ENCODE measurements around the gene CLEC2L.

CLEC2L gene

DNA sequence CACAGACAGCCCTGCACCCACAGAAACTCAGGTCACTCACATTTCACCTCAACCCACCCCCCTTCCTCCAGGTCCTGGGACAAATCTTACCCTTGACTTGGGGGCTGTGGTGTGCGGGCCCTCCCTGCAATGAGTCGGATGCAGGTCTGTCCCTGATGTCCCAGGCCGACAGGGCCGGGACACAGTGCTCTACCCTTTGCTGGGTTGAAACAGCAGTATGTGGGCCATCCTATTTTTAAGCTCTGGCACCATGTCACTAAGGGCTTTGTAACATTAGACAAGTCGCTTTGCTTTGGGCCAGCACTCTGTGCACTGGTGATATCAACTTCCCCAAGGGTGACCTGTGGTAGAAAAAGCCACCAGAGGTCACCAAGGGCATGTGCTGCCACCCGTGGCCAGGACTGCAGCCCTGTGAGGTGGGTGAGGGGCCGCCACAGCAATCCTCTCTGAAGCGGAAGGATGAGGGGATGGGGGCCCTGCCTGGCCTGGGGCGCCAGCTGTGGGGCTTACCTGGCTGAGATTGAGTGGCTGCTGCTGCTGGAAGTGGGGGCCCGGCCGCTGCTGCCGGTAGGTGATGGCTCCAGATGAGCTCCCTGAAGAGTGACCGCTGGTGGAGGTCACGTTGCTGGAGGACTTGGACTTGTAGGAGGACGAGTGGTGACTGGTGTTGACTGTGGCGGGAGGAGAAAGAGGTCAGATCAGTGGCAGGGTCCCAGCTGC is 51.3 kb downstream of the CLEC2L start:
- DNase-seq (ENCODE audit: low read depth in 2 of 2) = no peak

DNA sequence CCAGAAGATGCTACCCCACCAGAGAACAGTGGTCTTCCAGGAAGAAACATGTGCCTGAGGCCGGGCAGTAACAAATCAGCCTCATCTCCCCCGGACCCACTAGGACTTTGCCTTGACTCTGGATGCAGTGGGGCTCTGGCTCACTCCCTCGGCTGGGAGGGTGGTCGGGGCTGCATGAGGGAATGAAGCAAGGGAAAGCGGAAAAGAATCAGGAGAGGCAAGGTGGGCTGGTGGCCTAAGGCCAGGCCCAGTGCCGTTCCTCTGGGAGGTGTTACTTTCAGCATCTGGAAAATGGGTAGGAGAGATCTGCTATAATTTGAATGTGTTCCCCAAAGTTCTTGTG is 51.8 kb downstream of the CLEC2L start:
- no peak for DNase-seq (ENCODE audit: low read depth in 2 of 2)

DNA sequence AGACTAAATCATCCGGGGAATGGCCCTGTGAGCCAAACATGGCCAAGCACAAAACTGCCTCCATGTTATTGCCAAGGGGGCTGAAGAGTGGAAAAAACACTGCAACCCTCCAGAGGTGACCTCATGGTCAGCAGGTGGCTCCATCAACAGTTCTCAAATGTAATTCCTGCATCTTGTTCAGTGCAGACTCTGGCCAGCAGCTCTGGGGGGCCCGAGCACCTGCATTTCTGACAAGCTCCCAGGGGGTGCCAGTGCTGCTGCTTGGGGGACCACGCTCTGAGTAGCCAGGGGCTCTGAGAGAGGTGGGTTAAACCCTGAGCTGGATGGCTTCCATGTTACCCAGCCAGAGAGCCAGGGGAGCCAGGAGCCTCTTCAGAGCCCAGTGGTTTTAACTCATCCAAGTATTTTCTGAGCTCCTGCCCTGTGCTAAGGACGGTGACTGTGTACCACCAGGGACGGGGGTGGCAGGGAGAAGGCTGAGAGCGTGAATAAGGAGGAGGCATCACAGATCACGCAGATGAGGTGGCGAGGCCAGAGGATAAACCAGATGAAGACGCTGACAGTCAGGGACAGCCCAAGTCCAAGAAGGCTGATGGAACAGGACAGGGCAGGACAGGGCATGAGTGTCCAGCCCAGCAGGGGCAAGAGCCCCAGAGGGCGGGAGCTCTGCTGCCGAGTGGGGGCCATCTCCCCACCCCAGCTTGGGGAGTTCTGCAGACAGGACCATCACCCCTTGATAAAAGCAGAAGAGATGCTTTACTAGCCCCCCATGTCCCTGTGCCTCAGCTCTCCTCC is 52.9 kb downstream of the CLEC2L start:
- DNase-seq (ENCODE audit: low read depth in 2 of 2) = no peak

DNA sequence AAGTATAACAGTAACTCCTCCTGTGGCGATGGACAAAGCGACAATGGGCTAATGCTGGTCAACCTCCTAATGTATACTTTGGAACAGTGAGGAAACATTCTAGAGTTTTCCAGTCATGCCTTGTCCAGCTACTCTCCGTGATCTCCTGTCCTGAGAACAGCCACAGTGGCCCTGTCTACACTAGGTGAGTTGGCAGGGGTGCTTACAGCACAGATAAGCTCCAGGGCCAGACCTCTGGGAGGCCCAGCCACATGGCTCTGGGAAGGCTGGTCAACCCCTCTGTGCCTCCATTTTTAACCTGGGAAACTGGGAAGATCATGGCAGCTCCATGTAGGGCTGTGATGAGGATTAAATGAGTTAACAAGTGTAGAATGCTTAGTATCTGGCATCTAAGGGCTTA is 57.0 kb downstream of the CLEC2L start:
- DNase-seq (ENCODE audit: low read depth in 2 of 2) = no peak

DNA sequence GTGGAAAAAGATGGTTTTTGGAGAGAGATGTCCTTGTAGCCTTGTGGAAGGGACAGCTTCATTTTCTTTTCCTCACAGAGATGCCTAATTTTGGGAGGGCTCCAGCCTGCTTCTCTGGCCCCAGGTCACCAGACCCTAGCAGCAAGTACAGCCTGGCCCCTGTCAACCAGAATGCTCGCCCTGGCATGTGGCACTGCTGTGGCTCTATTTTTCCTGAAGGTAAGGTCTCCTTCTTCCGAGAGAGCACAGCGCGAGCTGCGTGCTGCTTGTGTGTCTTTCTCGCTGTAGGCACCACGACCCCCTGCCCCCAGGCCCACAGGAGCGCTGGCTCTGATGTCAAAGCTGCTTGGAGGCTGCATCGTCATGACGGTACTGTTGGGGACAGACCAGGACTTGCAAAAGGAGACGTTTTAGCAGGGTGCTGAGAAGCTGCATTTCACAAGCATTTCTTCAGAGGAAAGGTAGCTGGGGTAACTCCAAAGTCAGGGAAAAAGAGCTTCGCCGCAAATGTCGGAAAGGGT is 58.7 kb downstream of the CLEC2L start:
- DNase-seq (ENCODE audit: low read depth in 2 of 2) = no peak

DNA sequence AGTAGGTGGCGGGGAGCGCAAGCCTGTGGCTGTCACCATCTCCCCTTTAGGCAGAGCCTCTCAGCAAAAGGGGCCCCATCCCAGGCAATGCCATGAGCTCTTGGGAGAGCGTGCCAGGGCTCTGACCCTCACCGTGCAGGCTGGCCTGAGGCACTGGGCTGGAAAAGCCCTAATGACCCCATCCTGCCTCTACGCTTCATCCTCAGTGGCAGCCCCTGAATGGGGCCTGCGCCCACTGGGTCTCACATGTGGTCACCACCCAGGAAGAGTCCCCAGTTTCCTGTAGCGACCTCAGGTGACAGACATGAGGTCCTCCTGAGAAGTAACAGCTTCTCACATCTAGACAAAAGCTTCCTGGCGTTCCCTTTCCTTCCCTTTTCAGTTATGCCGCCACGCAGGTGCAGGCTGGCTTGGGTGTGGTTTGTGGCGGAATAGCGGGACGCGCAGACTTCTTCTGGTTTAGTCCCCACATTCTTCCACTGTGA is 59.2 kb downstream of the CLEC2L start:
- DNase-seq (ENCODE audit: low read depth in 2 of 2) = no peak

DNA sequence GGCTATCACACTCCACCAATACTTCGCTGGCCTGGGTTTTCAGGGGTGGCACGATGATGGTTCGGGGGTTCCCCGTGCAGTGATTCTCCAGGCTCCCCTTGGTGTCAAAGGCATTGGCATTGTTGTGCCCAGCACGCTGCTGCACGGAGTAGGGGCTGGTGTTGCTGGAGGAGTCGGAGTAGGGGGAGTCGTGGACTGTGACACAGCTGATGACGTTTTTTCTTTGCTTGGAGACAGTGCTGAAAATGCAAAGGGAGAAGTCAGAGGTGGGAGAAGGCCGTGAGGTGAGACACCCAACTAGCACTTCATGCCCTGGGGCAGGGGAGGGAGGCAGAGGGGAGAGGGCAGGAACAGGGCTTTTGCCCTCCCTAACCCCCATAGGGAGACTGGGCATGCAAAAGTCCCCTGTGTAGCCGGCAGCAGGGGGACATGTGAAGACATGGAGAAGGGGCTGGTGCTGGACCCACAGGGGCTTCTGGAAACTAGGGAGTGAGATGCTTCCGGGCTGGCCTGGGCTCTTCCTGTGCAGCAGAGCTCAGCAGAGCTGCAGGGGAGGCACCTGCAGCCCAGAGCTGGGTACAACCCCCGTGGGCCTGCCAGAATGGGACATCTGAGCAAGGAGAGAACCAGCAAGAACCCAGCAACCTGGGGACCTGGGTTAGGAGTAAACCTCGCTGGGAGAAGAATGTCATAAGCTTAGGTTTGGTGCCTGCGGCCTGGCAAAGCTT is 60.5 kb downstream of the CLEC2L start:
- no peak for DNase-seq (ENCODE audit: low read depth in 2 of 2)

DNA sequence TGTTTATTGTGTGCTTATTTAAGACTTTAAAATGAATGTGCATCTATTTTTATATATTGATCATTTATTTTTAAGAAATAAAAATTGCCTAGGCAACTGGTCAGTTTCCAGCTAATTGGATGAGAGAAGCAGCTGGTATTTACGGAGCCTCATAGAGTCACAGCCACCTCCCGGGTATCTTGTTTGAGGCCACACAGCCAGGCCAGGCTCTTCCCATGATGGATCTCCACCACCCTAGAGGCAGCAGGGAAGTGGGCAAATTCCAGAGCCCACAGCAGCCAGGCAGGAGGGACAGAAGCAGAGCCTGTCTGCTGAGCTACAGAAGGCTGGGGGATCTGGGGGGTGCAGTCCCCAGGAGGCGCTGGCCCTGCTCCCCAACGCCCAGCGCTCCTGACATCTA is 61.6 kb downstream of the CLEC2L start:
- DNase-seq (ENCODE audit: low read depth in 2 of 2) = no peak

DNA sequence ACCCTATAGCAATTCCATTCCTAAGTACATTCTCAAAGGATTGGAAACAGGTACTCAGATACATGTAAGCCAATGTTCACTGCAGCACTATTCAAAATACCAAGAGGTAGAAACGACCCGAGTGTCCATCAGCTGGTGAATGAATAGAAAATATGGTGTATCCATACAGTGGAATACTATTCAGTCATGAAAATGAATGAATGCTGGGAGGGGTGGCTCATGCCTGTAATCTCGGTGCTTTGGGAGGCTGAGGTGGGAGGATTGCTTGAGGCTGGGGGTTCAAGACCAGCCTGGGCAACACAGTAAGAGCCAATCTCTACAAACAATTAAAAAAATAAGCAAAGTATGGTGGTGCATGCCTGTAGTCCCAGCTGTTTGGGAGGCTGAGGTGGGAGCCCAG is 62.8 kb downstream of the CLEC2L start:
- no peak for DNase-seq (ENCODE audit: low read depth in 2 of 2)

DNA sequence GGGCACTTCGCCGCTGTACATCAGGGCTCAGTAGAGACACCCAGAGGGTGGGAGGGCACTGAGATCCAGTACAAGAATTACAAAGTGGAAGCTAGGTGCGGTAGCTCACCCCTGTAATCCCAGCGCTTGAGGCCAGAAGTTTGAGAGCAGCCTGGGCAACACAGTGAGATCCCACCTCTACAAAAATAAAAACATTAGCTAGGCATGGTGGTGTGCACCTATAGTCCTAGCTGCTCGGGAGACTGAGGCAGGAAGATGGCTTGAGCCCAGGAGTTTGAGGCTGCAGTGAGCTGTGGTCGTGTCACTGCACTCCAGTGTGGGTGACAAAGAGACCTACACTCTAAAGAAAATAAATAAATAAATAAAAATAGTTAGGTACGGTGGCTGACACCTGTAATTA is 64.0 kb downstream of the CLEC2L start:
- no peak for DNase-seq (ENCODE audit: low read depth in 2 of 2)

DNA sequence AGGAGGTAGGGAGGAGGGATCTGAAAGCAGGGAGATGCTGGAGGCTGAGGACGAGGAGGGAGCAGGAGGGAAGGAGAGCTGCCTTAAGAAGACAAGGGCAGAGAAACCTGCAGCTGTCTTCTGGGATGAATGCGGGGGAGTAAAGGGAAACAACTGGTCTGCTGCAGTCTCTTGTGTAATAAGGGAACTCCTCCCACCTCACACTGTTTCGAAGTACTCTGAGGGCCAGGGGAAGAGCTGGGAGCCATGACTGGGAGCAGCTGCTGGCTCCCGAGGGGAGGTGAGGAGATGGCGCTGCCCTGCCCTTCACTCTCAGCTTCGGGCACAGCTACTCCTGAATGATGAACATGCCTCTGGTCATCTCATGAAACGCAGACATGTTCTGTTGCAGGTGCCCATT is 65.1 kb downstream of the CLEC2L start:
- no peak for DNase-seq (ENCODE audit: low read depth in 2 of 2)

DNA sequence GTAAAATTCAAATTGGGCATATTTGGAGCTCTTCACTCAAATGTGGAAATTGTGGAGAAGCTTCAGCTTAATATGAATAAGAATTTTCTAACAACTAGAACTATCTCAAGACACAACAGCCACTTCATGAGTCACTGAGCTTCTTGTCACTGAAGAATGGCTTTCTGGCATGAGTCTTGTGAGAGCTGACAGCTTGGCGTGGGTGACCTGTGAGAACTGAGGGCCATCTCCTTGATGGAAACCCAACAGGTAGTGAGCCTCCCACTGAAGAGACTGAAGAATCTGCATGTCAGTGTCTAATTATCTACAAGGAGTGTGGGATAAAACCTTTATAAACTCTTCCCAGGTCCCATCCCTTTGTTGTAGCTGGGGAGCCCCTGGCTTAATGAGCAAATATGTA is 66.0 kb downstream of the CLEC2L start:
- DNase-seq (ENCODE audit: low read depth in 2 of 2) = no peak

DNA sequence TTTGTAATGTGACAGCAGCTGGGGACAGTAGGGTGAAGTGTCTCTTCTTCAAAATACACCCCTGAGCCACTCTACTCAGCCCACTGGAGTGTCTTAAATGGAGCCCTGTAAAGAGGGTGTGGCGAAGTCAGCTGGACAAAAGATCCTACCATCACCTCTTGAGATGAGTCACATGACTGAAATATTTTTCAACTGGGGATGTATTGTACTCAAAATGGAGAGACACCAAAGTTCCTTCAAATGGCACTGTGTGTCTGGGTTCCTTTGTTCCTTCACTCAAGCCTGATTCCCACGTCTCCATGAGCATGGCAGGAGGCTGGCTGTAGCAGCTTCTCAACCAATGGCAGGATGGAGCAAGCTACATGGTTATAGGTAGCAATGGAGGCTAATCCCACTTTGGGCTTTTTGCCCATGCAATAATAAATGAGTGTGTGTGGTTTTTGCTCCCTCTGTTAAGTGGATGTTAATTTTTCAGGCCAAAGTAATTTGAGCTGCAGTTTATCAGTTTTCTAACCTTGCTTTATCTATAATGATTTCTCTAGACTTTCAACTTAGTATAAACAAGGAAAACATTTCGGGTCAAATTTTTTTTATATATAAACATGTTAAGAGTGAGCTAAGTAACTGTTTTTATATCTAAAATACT is 68.2 kb downstream of the CLEC2L start:
- DNase-seq (ENCODE audit: low read depth in 2 of 2) = no peak

DNA sequence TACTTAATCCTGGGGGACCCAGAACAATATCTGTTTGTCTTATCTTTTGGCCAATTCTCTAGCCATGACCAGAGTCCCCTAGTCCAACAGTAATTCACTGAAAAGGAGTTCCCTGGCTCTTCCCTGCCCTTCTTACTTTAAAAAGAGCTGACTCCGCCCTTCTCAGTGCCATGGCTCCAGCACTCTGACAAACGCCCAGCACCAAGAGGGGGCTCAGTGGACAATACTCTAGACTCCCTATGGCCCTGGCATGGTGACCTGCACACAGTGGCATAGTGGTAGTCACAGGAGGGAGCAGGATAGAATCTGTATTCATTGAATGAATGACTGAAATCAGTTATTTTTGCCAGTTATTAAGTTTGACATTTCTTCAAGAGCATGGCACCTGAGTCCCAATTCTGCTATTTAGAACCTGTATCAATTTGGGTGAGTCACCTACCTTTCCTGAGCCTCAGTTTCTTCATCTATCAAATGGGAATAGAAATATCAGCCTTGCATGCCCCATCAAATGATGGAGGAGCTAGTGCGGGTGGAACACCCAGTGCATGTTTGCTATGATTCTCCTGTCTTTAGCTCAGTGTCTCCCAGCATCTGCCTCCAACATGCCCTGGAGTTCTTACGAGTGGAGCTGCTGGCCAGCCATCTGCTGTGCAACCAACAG is 69.4 kb downstream of the CLEC2L start:
- DNase-seq (ENCODE audit: low read depth in 2 of 2) = no peak

DNA sequence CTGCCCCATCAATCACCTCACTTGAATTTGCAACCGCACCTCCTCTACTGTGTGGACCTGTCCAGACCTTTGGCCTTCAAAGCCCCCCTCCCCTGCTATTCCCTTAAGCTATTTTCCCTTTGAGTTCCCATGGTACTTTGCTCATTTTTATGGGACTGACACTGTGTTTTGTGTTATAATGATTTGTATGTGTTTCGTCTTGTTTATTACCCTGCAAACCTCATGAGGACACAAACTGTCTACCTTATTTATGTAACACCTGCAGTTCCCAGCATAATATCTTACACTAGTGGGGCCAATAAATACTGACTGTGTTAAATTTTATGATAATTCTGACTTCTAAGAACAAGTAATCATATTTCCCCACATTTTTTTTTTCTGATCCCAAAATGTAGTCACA is 70.6 kb downstream of the CLEC2L start:
- no peak for DNase-seq (ENCODE audit: low read depth in 2 of 2)
